K562 (cell line): Measurements from ENCODE around the gene ZSWIM4. TPM values are rescaled to one million over a fixed set of nuclear protein-coding genes. Genes with fewer than 3 reads are reported as not detected.

Experiments
- BHLHE40 ChIP-seq: IDR thresholded peaks from 2 replicates; pipeline ENCODE4 v1.6.1; 2011; ENCODE audit warnings: low read length, improper control_type of control experiment
- DIDO1 ChIP-seq: fragments of 450-650 bp; IDR thresholded peaks from 2 replicates; pipeline ENCODE4 v1.6.1; 2016; ENCODE audit warnings: low read depth, missing biosample characterization, missing genetic modification characterization
- ELF1 ChIP-seq: fragments of 200-800 bp; sonication (Bioruptor generic); IDR thresholded peaks from 2 replicates; pipeline ENCODE4 v1.6.1; 2016; ENCODE audit warnings: missing genetic modification characterization, missing compliant biosample characterization
- HCFC1 ChIP-seq: IDR thresholded peaks from 2 replicates; pipeline ENCODE4 v1.6.1; 2012; ENCODE audit warnings: low read depth, low read length, improper control_type of control experiment
- HDAC3 ChIP-seq: fragments of 450-650 bp; IDR thresholded peaks from 2 replicates; pipeline ENCODE4 v1.6.1; 2018; ENCODE audit warnings: borderline replicate concordance, mild to moderate bottlenecking, moderate library complexity; ENCODE audit not compliant: partially characterized antibody
- HLTF ChIP-seq: fragments of 450-650 bp; IDR thresholded peaks from 2 replicates; pipeline ENCODE4 v1.6.1; 2016
- KDM5B ChIP-seq: fragments of 200-600 bp; sonication (generic); IDR thresholded peaks from 2 replicates; pipeline ENCODE4 v1.6.1; 2012; ENCODE audit warnings: low read depth, mild to moderate bottlenecking, moderate library complexity, low read length, control low read depth, inconsistent platforms; ENCODE audit not compliant: insufficient replicate concordance
- POLR2AphosphoS5 ChIP-seq: IDR thresholded peaks from 2 replicates; pipeline ENCODE4 v1.6.1; 2011; ENCODE audit warnings: mild to moderate bottlenecking, low read depth, low read length, moderate library complexity; ENCODE audit not compliant: control insufficient read depth, insufficient read depth
- POLR2G ChIP-seq: fragments of 200-400 bp; formaldehyde crosslinking; IDR thresholded peaks from 2 replicates; pipeline ENCODE4 v1.6.1; 2017; ENCODE audit warnings: low read depth, mild to moderate bottlenecking, antibody characterized with exemption, low read length, moderate library complexity
- PPARD ChIP-seq: fragments of 250-450 bp; sonication (Bioruptor Pico); IDR thresholded peaks from 2 replicates; pipeline ENCODE4 v1.8.0; 2022; ENCODE audit warnings: inconsistent platforms, mild to moderate bottlenecking, moderate library complexity
- ZNF445 ChIP-seq: fragments of 250-450 bp; sonication (Bioruptor Pico); IDR thresholded peaks from 2 replicates; pipeline ENCODE4 v1.4.0; 2020; ENCODE audit warnings: low read depth, mild to moderate bottlenecking, moderate library complexity
- polyA plus RNA-seq, 8 experiments: library from polyadenylated mRNA; depleted of rRNA in 4 of 8; stranded (reverse) in 5 of 8; unstranded in 3 of 8; fragments of >200 nt; fragmentation: Nextera tagmentation in 2 of 8; fragmentation: Illumina TruSeq in 1 of 8; extraction: Ambion mirVana in 2 of 8; extraction: Trizol in 1 of 8; gene quantifications; 2 replicates each; pipeline versions ENCODE4 v1.2.1 to v1.2.3, GENCODE V29; 2011 to 2014; ENCODE audit warnings: inconsistent platforms in 1 of 8, missing spikeins in 1 of 8
- total RNA-seq, 7 experiments: library from RNA; depleted of rRNA in 6 of 7; stranded (reverse); fragments of >200 nt in 6 of 7; fragmentation: Illumina TruSeq in 2 of 7; extraction: Trizol in 2 of 7; gene quantifications; 2 replicates each; pipeline versions ENCODE4 v1.2.1 to v1.2.3, GENCODE V29; 2011 to 2021; ENCODE audit warnings: low replicate concordance in 1 of 7
- TF ChIP-seq, protein P1 (sequence below): fragments of 250-450 bp; sonication (Bioruptor Pico); IDR thresholded peaks from 2 replicates; pipeline ENCODE4 v1.4.0; 2020
- TF ChIP-seq, protein P2 (sequence below), 2 experiments: fragments of 150-350 bp in 1 of 2; IDR thresholded peaks; 2 replicates each; pipeline ENCODE4 v1.6.1; 2012 to 2016; ENCODE audit warnings: low read depth in 2 of 2, low read length in 2 of 2, mild to moderate bottlenecking in 1 of 2, moderate library complexity in 1 of 2
- TF ChIP-seq, protein P3 (sequence below): fragments of 250-450 bp; sonication (Bioruptor Pico); IDR thresholded peaks from 2 replicates; pipeline ENCODE4 v1.5.0; 2021

ZSWIM4 gene
- total and polyA plus RNA-seq, 9 of the 15 experiments (the other 6 are each of a cell fraction or from before 2014, with no cell fraction given), result 0.25 to 3.7 (median 0.79) TPM; not detected in 2

DNA sequence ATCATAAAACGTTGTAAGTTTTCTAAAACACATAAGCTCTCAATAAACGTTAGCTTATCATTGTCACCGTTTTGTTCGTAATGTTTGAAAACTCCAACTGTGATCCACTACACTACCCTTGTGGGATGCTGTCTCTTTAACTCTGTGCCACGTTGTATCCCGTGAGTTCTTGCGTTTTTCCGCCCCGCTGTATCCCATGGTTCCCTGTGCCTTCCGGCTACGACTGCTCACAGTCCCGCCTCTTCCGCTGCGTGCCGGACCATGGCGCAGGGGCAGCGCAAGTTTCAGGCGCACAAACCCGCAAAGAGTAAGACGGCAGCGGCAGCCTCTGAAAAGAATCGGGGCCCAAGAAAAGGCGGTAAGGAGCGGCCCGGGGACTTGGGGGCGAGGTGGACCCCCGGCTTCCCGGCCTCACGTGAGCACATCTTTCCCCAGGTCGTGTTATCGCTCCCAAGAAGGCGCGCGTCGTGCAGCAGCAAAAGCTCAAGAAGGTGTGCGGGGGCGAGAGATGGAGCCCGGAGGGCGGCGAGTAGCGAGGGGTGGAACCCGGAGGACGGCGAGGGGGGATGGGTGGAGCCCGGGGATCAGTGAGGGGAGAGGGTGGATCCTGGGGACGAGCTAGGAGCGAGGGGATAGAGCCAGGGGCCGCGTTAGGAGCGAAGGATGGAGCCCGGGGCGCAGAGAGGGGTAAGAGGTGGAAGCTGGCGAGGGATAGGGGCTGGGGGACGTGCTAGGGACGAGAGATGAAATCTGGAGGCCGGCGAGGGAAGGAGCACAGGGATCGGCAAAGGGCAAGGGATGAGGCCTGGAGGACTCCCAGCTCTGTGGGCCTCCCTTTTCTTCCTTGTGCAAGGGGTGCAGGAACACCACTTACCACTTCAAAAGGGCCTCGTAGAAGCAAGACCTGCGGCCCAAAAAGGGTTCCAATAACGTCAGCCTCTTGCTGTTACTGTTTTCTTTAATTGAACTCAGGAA, 20.7 kb upstream of the ZSWIM4 start, which contains the start of gene C19orf53 (continued):
- TF ChIP-seq, protein P1, sequence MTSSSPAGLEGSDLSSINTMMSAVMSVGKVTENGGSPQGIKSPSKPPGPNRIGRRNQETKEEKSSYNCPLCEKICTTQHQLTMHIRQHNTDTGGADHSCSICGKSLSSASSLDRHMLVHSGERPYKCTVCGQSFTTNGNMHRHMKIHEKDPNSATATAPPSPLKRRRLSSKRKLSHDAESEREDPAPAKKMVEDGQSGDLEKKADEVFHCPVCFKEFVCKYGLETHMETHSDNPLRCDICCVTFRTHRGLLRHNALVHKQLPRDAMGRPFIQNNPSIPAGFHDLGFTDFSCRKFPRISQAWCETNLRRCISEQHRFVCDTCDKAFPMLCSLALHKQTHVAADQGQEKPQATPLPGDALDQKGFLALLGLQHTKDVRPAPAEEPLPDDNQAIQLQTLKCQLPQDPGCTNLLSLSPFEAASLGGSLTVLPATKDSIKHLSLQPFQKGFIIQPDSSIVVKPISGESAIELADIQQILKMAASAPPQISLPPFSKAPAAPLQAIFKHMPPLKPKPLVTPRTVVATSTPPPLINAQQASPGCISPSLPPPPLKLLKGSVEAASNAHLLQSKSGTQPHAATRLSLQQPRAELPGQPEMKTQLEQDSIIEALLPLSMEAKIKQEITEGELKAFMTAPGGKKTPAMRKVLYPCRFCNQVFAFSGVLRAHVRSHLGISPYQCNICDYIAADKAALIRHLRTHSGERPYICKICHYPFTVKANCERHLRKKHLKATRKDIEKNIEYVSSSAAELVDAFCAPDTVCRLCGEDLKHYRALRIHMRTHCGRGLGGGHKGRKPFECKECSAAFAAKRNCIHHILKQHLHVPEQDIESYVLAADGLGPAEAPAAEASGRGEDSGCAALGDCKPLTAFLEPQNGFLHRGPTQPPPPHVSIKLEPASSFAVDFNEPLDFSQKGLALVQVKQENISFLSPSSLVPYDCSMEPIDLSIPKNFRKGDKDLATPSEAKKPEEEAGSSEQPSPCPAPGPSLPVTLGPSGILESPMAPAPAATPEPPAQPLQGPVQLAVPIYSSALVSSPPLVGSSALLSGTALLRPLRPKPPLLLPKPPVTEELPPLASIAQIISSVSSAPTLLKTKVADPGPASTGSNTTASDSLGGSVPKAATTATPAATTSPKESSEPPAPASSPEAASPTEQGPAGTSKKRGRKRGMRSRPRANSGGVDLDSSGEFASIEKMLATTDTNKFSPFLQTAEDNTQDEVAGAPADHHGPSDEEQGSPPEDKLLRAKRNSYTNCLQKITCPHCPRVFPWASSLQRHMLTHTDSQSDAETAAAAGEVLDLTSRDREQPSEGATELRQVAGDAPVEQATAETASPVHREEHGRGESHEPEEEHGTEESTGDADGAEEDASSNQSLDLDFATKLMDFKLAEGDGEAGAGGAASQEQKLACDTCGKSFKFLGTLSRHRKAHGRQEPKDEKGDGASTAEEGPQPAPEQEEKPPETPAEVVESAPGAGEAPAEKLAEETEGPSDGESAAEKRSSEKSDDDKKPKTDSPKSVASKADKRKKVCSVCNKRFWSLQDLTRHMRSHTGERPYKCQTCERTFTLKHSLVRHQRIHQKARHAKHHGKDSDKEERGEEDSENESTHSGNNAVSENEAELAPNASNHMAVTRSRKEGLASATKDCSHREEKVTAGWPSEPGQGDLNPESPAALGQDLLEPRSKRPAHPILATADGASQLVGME (CRISPR knock-in tag), result no peak
- TF ChIP-seq HLTF (peak; percentile 36), HCFC1 (peak; percentile 99), PPARD (no peak), POLR2AphosphoS5 (peak; percentile 96), ZNF445 (no peak), BHLHE40 (peak; percentile 83), ELF1 (tag) (peak; percentile 99), DIDO1 (tag) (peak; percentile 89), HDAC3 (no peak), KDM5B (peak; percentile 90), POLR2G (peak; percentile 96)
- TF ChIP-seq, protein P2, sequence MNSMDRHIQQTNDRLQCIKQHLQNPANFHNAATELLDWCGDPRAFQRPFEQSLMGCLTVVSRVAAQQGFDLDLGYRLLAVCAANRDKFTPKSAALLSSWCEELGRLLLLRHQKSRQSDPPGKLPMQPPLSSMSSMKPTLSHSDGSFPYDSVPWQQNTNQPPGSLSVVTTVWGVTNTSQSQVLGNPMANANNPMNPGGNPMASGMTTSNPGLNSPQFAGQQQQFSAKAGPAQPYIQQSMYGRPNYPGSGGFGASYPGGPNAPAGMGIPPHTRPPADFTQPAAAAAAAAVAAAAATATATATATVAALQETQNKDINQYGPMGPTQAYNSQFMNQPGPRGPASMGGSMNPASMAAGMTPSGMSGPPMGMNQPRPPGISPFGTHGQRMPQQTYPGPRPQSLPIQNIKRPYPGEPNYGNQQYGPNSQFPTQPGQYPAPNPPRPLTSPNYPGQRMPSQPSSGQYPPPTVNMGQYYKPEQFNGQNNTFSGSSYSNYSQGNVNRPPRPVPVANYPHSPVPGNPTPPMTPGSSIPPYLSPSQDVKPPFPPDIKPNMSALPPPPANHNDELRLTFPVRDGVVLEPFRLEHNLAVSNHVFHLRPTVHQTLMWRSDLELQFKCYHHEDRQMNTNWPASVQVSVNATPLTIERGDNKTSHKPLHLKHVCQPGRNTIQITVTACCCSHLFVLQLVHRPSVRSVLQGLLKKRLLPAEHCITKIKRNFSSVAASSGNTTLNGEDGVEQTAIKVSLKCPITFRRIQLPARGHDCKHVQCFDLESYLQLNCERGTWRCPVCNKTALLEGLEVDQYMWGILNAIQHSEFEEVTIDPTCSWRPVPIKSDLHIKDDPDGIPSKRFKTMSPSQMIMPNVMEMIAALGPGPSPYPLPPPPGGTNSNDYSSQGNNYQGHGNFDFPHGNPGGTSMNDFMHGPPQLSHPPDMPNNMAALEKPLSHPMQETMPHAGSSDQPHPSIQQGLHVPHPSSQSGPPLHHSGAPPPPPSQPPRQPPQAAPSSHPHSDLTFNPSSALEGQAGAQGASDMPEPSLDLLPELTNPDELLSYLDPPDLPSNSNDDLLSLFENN (IDR thresholded peaks at IDR 0.05; ENCODE audit: low read depth in 2 of 2, low read length in 2 of 2), result peak in 1 of 2 experiments; percentile 52; a peak in 1 of 4 replicates
- TF ChIP-seq, protein P3, sequence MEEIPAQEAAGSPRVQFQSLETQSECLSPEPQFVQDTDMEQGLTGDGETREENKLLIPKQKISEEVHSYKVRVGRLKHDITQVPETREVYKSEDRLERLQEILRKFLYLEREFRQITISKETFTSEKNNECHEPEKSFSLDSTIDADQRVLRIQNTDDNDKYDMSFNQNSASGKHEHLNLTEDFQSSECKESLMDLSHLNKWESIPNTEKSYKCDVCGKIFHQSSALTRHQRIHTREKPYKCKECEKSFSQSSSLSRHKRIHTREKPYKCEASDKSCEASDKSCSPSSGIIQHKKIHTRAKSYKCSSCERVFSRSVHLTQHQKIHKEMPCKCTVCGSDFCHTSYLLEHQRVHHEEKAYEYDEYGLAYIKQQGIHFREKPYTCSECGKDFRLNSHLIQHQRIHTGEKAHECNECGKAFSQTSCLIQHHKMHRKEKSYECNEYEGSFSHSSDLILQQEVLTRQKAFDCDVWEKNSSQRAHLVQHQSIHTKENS (CRISPR knock-in tag), result no peak
